Skeletal muscle tissue (tissue), 4 donors: Measurements from ENCODE around the gene SLC13A5. TPM values are rescaled to one million over a fixed set of nuclear protein-coding genes. Genes with fewer than 3 reads are reported as not detected.

Experiments used
- H3K27ac ChIP-seq: one replicate; pipeline ENCODE4 v1.7.0; 2013; ENCODE audit warnings: mild to moderate bottlenecking, low read depth, low read length, inconsistent platforms
- H3K27me3 ChIP-seq, 3 donors: one replicate each; pipeline ENCODE4 v1.7.0; 2013; ENCODE audit warnings: low read length in 3 of 3; ENCODE audit not compliant: control insufficient read depth in 3 of 3, insufficient read depth in 3 of 3
- H3K36me3 ChIP-seq, 3 donors: one replicate each; pipeline ENCODE4 v1.7.0; 2013; ENCODE audit warnings: low read length in 3 of 3; ENCODE audit not compliant: control insufficient read depth in 3 of 3, insufficient read depth in 3 of 3
- H3K4me1 ChIP-seq, 3 donors: one replicate each; pipeline ENCODE4 v1.7.0; 2013; ENCODE audit warnings: low read length in 3 of 3, mild to moderate bottlenecking in 3 of 3; ENCODE audit not compliant: control insufficient read depth in 3 of 3, insufficient read depth in 3 of 3
- H3K4me3 ChIP-seq, 3 donors: one replicate each; pipeline ENCODE4 v1.7.0; 2013; ENCODE audit warnings: low read length in 3 of 3
- H3K9ac ChIP-seq, 3 donors: one replicate each; pipeline ENCODE4 v1.7.0; 2013; ENCODE audit warnings: low read length in 3 of 3, mild to moderate bottlenecking in 3 of 3, moderate library complexity in 2 of 3, low read depth in 1 of 3
- H3K9me3 ChIP-seq, 3 donors: one replicate each; pipeline ENCODE4 v1.7.0; 2013; ENCODE audit warnings: low read length in 3 of 3; ENCODE audit not compliant: control insufficient read depth in 3 of 3
- total RNA-seq: library from RNA; depleted of rRNA; stranded (reverse); fragments of >200 nt; gene quantifications from one replicate; pipeline ENCODE4 v1.2.3, GENCODE V29; 2014
- donor health status: Osteomylitis.

The SLC13A5 gene
- total RNA-seq, 1 donor from 2014 or later: not detected

DNA sequence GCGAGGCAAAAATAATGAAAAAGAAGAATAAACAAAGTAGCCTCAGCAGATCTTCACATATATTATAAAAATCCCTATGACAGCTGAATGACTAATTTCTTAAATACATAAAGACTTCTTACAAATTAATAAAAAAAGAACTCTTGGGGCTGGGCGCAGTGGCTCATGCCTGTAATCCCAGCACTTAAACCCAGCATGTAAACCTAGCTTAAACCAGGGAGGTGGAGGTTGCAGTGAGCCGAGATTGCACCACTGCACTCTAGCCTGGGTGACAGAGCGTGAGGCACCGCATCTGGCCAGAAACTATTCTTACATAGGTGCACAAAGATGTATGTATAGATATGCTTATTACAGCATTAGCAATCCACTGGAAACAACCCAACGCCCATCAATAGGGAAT is 33.9 kb downstream of the SLC13A5 start:
- H3K27me3 ChIP-seq: peaks cover 15 to 33% (median 26%) of the 10 kb centered on the region in 3 donors
- H3K4me1 ChIP-seq: peaks cover 0 to 10% (median 3%) of the 10 kb centered on the region in 3 donors
- H3K4me3 ChIP-seq: no peak overlapping the region
- no peaks in the 10 kb centered on the region for H3K36me3 ChIP-seq
- no peak overlapping the region for H3K27ac ChIP-seq
- no peak overlapping the region for H3K9ac ChIP-seq
- H3K9me3 ChIP-seq: no peaks in the 10 kb centered on the region

DNA sequence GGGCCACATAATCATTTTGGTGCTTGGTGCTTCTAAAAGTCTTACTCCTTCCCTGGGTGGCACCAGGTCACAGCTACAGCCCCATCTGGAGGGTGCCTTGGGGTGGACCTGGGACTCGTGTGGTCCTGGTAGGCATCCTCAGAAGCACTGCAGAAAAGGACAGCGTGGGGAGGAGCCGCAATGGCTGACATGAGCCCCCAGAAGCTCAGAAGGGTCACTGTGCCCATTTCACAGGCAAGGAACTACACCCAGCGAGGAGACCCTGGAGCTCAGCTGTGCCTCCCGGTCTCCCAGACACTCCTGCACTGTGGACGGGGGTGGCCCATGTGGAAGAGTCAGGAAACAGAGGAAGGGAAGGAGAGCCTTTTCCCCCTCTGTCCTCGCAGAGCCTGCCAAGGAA is 35.2 kb downstream of the SLC13A5 start:
- Histone ChIP-seq H3K27me3 (peaks cover 11 to 27% (median 27%) of the 10 kb centered on the region in 3 donors), H3K36me3 (no peaks in the 10 kb centered on the region), H3K27ac (no peak overlapping the region), H3K4me3 (no peak overlapping the region), H3K9ac (no peak overlapping the region), H3K9me3 (no peaks in the 10 kb centered on the region), H3K4me1 (peaks cover 0 to 10% (median 3%) of the 10 kb centered on the region in 3 donors)

GRCh38 chr17:6677158-6677831 is 35.9 kb downstream of the SLC13A5 start:
- no peaks in the 10 kb centered on the region for H3K36me3 ChIP-seq
- H3K27me3 ChIP-seq: peaks cover 11 to 27% (median 24%) of the 10 kb centered on the region in 3 donors
- no peak overlapping the region for H3K4me3 ChIP-seq
- no peak overlapping the region for H3K27ac ChIP-seq
- H3K4me1 ChIP-seq: peaks cover 0 to 10% (median 3%) of the 10 kb centered on the region in 3 donors
- H3K9me3 ChIP-seq: no peaks in the 10 kb centered on the region
- no peak overlapping the region for H3K9ac ChIP-seq

DNA sequence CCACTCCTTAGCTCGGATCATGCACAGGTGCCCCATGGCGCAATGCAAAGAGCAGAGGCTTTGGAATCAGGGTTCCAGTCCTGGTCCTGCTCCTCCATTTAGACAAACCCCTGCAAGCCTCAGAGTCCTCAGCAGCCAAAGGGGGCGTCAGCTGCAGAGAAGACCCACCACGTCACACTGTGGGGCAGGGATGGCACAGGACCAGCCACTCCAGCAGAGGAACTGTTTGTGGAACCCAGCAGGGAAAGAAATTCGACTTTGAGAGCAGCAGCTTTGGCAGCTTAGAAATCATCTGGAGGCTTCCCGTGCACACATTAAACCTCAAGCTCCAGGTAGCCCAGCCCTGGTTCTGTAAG is 36.4 kb downstream of the SLC13A5 start:
- Histone ChIP-seq H3K27me3 (peaks cover 11 to 24% (median 24%) of the 10 kb centered on the region in 3 donors), H3K4me3 (no peak overlapping the region), H3K9me3 (no peaks in the 10 kb centered on the region), H3K4me1 (peaks cover 0 to 10% (median 3%) of the 10 kb centered on the region in 3 donors), H3K27ac (no peak overlapping the region), H3K9ac (no peak overlapping the region), H3K36me3 (no peaks in the 10 kb centered on the region)

GRCh38 chr17:6675201-6675825 is 37.9 kb downstream of the SLC13A5 start:
- Histone ChIP-seq H3K27ac (no peak overlapping the region), H3K27me3 (peaks cover 13 to 32% (median 30%) of the 10 kb centered on the region in 3 donors), H3K9ac (no peak overlapping the region), H3K36me3 (no peaks in the 10 kb centered on the region), H3K4me3 (no peak overlapping the region), H3K4me1 (peaks cover 0 to 10% (median 3%) of the 10 kb centered on the region in 3 donors), H3K9me3 (no peaks in the 10 kb centered on the region)

DNA sequence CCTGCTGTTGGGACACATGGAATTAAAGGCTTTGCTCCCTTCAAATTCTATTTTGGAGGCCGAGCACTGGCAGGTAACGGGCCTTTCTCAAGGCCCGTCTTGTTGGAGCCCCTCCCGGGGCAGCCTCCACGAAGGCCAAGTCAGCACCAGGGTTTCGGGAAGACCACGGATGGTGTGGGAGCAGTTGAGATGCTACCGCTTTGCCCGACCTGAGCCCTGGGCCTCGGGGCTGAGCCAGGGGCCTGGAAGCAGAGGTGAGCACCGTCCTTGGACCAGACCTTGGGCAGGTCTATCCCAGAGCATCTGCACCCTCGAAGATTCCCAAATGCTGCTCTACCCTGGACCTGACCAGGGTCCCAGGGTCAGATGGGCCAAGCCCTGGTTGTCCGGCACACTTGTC is 38.6 kb downstream of the SLC13A5 start:
- Histone ChIP-seq H3K9me3 (no peaks in the 10 kb centered on the region), H3K9ac (no peak overlapping the region), H3K4me1 (peaks cover 0 to 10% (median 3%) of the 10 kb centered on the region in 3 donors), H3K27ac (no peak overlapping the region), H3K36me3 (no peaks in the 10 kb centered on the region), H3K27me3 (peaks cover 13 to 37% (median 30%) of the 10 kb centered on the region in 3 donors), H3K4me3 (no peak overlapping the region)

GRCh38 chr17:6671431-6671830 is 41.7 kb downstream of the SLC13A5 start:
- Histone ChIP-seq H3K9me3 (no peaks in the 10 kb centered on the region), H3K4me1 (no peaks in the 10 kb centered on the region), H3K27me3 (peaks cover 6 to 37% (median 24%) of the 10 kb centered on the region in 3 donors)

GRCh38 chr17:6670999-6671398 is 42.2 kb downstream of the SLC13A5 start:
- no peaks in the 10 kb centered on the region for H3K36me3 ChIP-seq
- no peaks in the 10 kb centered on the region for H3K4me1 ChIP-seq
- H3K27me3 ChIP-seq: peaks cover 6 to 35% (median 24%) of the 10 kb centered on the region in 3 donors

More at GRCh38 chr17:6671431-6671830, 41.7 kb downstream of the SLC13A5 start:
- no peak overlapping the region for H3K9ac ChIP-seq
- H3K27ac ChIP-seq: no peak overlapping the region
- H3K36me3 ChIP-seq: no peaks in the 10 kb centered on the region
- H3K4me3 ChIP-seq: no peak overlapping the region

DNA sequence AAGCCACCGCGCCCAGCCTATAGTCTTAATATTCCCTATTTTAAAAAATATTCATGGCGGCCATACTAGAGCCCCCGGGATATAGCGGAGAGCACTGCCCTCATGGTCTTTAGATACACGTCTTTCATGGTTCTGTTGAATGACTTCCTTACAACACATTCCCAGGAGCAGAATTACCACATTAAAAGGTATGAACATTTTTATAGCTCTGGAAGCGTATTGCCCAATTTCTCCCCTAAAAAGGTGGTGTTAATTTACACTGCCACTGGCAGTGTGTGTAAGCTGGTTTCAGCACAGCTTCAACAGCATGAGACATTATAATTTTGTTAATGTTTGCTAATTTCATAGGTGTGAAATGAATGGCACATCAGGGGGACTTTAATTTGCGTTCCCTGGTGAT is 42.6 kb downstream of the SLC13A5 start:
- Histone ChIP-seq H3K27ac (no peak overlapping the region), H3K4me3 (no peak overlapping the region), H3K4me1 (no peaks in the 10 kb centered on the region), H3K36me3 (no peaks in the 10 kb centered on the region), H3K9me3 (no peaks in the 10 kb centered on the region), H3K9ac (no peak overlapping the region), H3K27me3 (peaks cover 6 to 35% (median 22%) of the 10 kb centered on the region in 3 donors)

More at GRCh38 chr17:6670999-6671398, 42.2 kb downstream of the SLC13A5 start:
- H3K4me3 ChIP-seq: no peak overlapping the region
- H3K9me3 ChIP-seq: no peaks in the 10 kb centered on the region
- no peak overlapping the region for H3K9ac ChIP-seq
- no peak overlapping the region for H3K27ac ChIP-seq

DNA sequence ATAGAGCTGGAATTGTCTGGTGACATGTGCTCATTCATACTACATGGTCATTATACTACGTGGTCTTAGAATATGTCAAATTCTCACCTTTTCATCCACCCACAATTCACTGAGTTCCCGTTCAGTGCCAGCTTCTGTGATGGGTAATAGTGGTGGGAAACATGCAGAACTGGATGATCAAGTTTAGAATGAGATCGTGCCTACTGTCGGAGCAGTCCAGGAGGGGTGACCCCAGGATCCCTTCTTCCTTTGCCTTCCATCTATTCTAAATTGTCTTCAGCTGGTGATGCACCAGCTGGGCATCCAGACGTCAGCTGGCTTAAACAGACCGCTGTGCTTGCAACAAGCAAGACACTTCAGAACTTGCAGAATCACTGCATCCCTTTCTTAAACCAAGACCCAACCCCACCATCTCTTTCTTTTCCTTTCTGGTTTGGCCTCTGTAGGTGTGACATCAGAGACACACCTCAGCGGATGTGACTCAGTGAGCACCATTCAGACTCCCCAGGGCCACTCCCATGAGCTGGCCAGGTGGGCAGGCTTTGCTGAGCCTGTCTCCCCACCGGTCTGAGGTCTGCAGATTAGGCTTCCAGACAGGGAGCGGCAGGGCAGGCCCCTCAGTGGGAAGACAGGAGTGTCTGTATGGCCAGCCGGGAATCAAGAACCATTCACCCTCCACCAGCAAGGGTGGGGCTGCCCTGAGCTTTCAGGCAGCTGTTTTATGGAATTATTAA is 43.5 kb downstream of the SLC13A5 start:
- peaks cover 6 to 35% (median 20%) of the 10 kb centered on the region in 3 donors for H3K27me3 ChIP-seq
- no peaks in the 10 kb centered on the region for H3K9me3 ChIP-seq
- H3K27ac ChIP-seq: no peak overlapping the region
- no peaks in the 10 kb centered on the region for H3K36me3 ChIP-seq
- H3K4me3 ChIP-seq: no peak overlapping the region
- H3K9ac ChIP-seq: no peak overlapping the region
- no peaks in the 10 kb centered on the region for H3K4me1 ChIP-seq
